Left renal cortex interstitium (tissue), 4 donors: Measurements from ENCODE around the gene MEMO1. TPM values are rescaled to one million over a fixed set of nuclear protein-coding genes. Genes with fewer than 3 reads are reported as not detected.
"Not testable (repeated sequence)": the region's sequence is repeated elsewhere in the genome, so short reads cannot be mapped to it uniquely, and the experiment has no call there.

Experiments
- DNase-seq, 4 donors: peaks; one replicate each; pipeline ENCODE4 v3.0.0-alpha.2; 2013; ENCODE audit warnings: low read depth in 4 of 4, low spot score in 2 of 4, missing footprints in 1 of 4
- polyA plus RNA-seq, 4 donors: library from polyadenylated mRNA; unstranded; fragments of 120-200 nt; gene quantifications; one replicate each; pipeline ENCODE4 v1.2.1, GENCODE V29; 2013; ENCODE audit not compliant: insufficient read length in 4 of 4

Gene MEMO1
- polyA plus RNA-seq, 4 donors = 33.7 to 41.0 (median 36.3) TPM

DNA sequence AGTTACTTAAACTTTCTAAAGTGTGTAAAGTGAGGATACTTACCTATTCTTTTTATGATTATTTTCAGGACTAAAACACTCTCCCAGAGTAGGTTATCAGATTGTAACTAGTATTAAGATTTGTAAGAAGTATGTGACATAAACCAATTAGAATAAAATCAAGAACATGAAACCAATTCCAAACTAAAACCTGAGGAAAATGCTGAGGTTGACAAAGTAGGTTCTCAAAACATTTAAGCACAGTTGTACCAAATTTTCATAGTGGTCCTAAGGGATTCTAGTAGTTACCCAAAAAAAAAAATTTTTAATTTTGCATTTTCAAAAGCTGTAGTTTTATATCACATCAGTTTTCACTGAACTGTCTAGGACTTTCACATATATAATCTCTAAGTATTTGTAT, 157.3 kb downstream of the MEMO1 start:
- DNase-seq = no peak

DNA sequence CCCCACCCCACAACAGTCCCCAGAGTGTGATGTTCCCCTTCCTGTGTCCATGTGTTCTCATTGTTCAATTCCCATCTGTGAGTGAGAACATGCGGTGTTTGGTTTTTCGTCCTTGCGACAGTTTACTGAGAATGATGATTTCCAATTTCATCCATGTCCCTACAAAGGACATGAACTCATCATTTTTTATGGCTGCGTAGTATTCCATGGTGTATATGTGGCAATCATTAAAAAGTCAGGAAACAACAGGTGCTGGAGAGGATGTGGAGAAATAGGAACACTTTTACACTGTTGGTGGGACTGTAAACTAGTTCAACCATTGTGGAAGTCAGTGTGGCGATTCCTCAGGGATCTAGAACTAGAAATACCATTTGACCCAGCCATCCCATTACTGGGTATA, 168.7 kb downstream of the MEMO1 start:
- DNase-seq = not testable (repeated sequence)

GRCh38 chr2:31835450-31835849, 175.4 kb downstream of the MEMO1 start:
- DNase-seq = no peak

DNA sequence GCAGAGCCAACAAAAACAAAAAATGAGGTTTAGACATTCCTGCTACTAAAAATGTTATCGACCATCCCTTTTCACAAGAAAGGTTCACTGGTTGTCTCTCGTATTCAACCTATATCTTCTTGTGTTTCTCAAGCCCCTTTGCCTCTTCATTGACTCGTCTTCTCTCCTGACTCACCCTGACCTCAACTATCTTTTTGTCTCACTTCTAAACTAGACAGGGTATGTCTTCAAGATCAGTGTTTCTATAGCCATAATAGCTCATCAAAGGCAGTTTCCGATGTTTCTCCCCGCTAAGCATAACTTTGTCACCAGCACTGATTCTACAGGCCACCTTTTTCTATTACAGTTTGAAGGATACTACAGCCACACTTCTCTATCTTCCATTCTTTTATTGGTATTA, 178.4 kb downstream of the MEMO1 start:
- no peak for DNase-seq

DNA sequence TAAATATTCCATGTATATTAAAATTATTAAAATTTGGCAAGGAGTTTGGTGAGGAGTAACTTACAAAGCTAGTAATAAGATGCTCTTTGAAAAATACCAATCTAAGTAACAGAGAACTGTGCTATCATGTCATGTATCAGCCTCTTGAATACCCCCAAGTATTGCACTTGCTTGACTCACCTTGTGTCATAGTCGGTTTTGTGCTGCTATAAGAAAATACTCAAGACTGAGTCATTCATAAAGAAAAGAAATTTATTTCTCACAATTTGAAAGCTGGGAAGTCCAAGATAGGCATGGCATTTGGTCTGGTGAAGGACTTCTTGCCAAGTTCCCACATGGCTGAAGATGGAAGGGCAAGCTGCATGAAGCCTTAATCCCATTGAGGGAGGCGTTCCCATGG, 179.2 kb downstream of the MEMO1 start:
- DNase-seq = no peak

DNA sequence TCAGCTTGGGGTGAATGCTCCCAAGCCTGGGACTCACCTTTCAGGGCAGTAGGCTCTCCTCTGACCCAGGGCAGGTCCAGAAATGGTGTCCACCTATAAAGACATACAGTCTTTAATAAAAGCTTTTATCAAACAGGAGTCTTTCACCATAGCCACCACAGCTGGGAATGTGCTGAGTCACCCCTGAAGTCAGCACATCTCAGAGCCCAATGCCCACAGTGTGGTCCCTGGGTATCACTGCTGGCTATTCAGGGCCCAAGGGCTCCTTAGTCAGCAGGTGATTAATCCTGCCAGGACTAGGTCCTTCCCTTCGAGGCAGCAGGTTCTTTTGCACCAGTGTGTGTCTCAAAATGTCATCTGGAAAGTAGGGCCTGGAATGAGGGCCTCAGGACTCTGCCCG, 181.9 kb downstream of the MEMO1 start:
- DNase-seq = no peak

DNA sequence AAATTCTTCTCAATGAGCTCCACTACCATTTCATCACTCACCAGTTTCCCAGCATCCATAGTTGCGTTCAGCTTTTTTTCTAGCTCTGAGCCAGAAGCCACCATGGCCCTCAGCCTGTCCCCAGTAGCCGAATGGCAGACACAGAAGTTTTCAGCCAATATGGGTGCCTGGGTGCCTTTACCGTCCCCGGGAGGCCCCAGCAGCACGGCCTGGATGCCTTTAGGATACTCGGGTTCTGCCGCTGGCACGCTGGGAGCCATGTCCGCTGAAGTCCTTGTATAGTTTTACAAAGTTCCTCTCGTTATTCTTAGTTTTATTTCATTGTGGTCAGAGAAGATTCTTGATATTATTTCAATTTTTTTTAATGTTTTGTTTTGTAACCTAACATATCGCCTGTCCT, 187.2 kb downstream of the MEMO1 start:
- no peak for DNase-seq

- DNase-seq = no peak
Observed at GRCh38 chr2:31822587-31822986, 188.2 kb downstream of the MEMO1 start.

Other genes starting within 250 kb of the MEMO1 start
- 100 to 1,000 TPM in 3 of 4 donors, 10 to 100 TPM in 1; 95.1 to 109 (median 106) TPM for gene DPY30, start 28.8 kb upstream of the MEMO1 start, polyA plus RNA-seq
- 10 to 100 TPM; 26.5 to 31.3 (median 29.4) TPM for gene SPAST, start 52.5 kb upstream of the MEMO1 start, polyA plus RNA-seq
- 10 to 100 TPM; 23.4 to 29.6 (median 26.9) TPM for gene SLC30A6, start 154.9 kb upstream of the MEMO1 start, polyA plus RNA-seq